ENCODE measurements around the gene UBASH3B.

UBASH3B gene

GRCh38 chr11:122808478-122808869 lies 153.0 kb downstream of the UBASH3B start:
- Histone ChIP-seq H3K4me1 (ENCODE audit: control insufficient read depth, insufficient read depth, low read length) (no peaks in the 10 kb centered on the region), H3K9ac (ENCODE audit: low read length) (no peak overlapping the region), H3K4me3 (ENCODE audit: low read length) (no peak overlapping the region), H3K9me3 (ENCODE audit: control insufficient read depth, low read length) (no peaks in the 10 kb centered on the region), H3K27me3 (ENCODE audit: control insufficient read depth, insufficient read depth, low read length) (no peaks in the 10 kb centered on the region), H3K36me3 (ENCODE audit: control insufficient read depth, insufficient read depth, low read length) (no peaks in the 10 kb centered on the region)

- Histone ChIP-seq H3K9ac (ENCODE audit: low read length) (no peak overlapping the region), H3K27me3 (ENCODE audit: control insufficient read depth, insufficient read depth, low read length) (no peaks in the 10 kb centered on the region), H3K4me1 (ENCODE audit: control insufficient read depth, insufficient read depth, low read length) (no peaks in the 10 kb centered on the region), H3K4me3 (ENCODE audit: low read length) (no peak overlapping the region), H3K36me3 (ENCODE audit: control insufficient read depth, insufficient read depth, low read length) (no peaks in the 10 kb centered on the region), H3K9me3 (ENCODE audit: control insufficient read depth, low read length) (no peaks in the 10 kb centered on the region)
Measured at GRCh38 chr11:122809866-122810265, 154.3 kb downstream of the UBASH3B start.

- H3K36me3 ChIP-seq (ENCODE audit: control insufficient read depth, insufficient read depth, low read length) = no peaks in the 10 kb centered on the region
- H3K27me3 ChIP-seq (ENCODE audit: control insufficient read depth, insufficient read depth, low read length) = no peaks in the 10 kb centered on the region
- no peak overlapping the region for H3K4me3 ChIP-seq (ENCODE audit: low read length)
- H3K4me1 ChIP-seq (ENCODE audit: control insufficient read depth, insufficient read depth, low read length) = no peaks in the 10 kb centered on the region
- H3K9me3 ChIP-seq (ENCODE audit: control insufficient read depth, low read length) = no peaks in the 10 kb centered on the region
- H3K9ac ChIP-seq (ENCODE audit: low read length) = no peak overlapping the region
Measured at GRCh38 chr11:122811721-122812120, 156.2 kb downstream of the UBASH3B start.

- Histone ChIP-seq H3K36me3 (ENCODE audit: control insufficient read depth, insufficient read depth, low read length) (no peaks in the 10 kb centered on the region), H3K9me3 (ENCODE audit: control insufficient read depth, low read length) (no peaks in the 10 kb centered on the region), H3K4me1 (ENCODE audit: control insufficient read depth, insufficient read depth, low read length) (no peaks in the 10 kb centered on the region), H3K4me3 (ENCODE audit: low read length) (no peak overlapping the region), H3K9ac (ENCODE audit: low read length) (no peak overlapping the region), H3K27me3 (ENCODE audit: control insufficient read depth, insufficient read depth, low read length) (no peaks in the 10 kb centered on the region)
Measured at GRCh38 chr11:122812638-122813037, 157.1 kb downstream of the UBASH3B start.

GRCh38 chr11:122813176-122813893 lies 157.8 kb downstream of the UBASH3B start:
- Histone ChIP-seq H3K4me1 (ENCODE audit: control insufficient read depth, insufficient read depth, low read length) (no peaks in the 10 kb centered on the region), H3K4me3 (ENCODE audit: low read length) (no peak overlapping the region), H3K36me3 (ENCODE audit: control insufficient read depth, insufficient read depth, low read length) (no peaks in the 10 kb centered on the region)

GRCh38 chr11:122813894-122814270 lies 158.4 kb downstream of the UBASH3B start:
- H3K4me3 ChIP-seq (ENCODE audit: low read length) = no peak overlapping the region
- no peaks in the 10 kb centered on the region for H3K4me1 ChIP-seq (ENCODE audit: control insufficient read depth, insufficient read depth, low read length)
- H3K27me3 ChIP-seq (ENCODE audit: control insufficient read depth, insufficient read depth, low read length) = no peaks in the 10 kb centered on the region
- H3K9me3 ChIP-seq (ENCODE audit: control insufficient read depth, low read length) = no peaks in the 10 kb centered on the region
- no peaks in the 10 kb centered on the region for H3K36me3 ChIP-seq (ENCODE audit: control insufficient read depth, insufficient read depth, low read length)
- H3K9ac ChIP-seq (ENCODE audit: low read length) = no peak overlapping the region

More at GRCh38 chr11:122813176-122813893, 157.8 kb downstream of the UBASH3B start:
- H3K9ac ChIP-seq (ENCODE audit: low read length) = no peak overlapping the region
- H3K27me3 ChIP-seq (ENCODE audit: control insufficient read depth, insufficient read depth, low read length) = no peaks in the 10 kb centered on the region
- no peaks in the 10 kb centered on the region for H3K9me3 ChIP-seq (ENCODE audit: control insufficient read depth, low read length)

GRCh38 chr11:122814401-122814800 lies 158.9 kb downstream of the UBASH3B start:
- H3K9me3 ChIP-seq (ENCODE audit: control insufficient read depth, low read length) = no peaks in the 10 kb centered on the region
- no peak overlapping the region for H3K9ac ChIP-seq (ENCODE audit: low read length)
- H3K4me1 ChIP-seq (ENCODE audit: control insufficient read depth, insufficient read depth, low read length) = no peaks in the 10 kb centered on the region
- no peaks in the 10 kb centered on the region for H3K27me3 ChIP-seq (ENCODE audit: control insufficient read depth, insufficient read depth, low read length)
- no peaks in the 10 kb centered on the region for H3K36me3 ChIP-seq (ENCODE audit: control insufficient read depth, insufficient read depth, low read length)
- no peak overlapping the region for H3K4me3 ChIP-seq (ENCODE audit: low read length)

GRCh38 chr11:122815900-122816299 lies 160.4 kb downstream of the UBASH3B start:
- no peaks in the 10 kb centered on the region for H3K9me3 ChIP-seq (ENCODE audit: control insufficient read depth, low read length)
- H3K36me3 ChIP-seq (ENCODE audit: control insufficient read depth, insufficient read depth, low read length) = no peaks in the 10 kb centered on the region
- no peaks in the 10 kb centered on the region for H3K27me3 ChIP-seq (ENCODE audit: control insufficient read depth, insufficient read depth, low read length)
- H3K4me3 ChIP-seq (ENCODE audit: low read length) = no peak overlapping the region
- H3K4me1 ChIP-seq (ENCODE audit: control insufficient read depth, insufficient read depth, low read length) = no peaks in the 10 kb centered on the region
- no peak overlapping the region for H3K9ac ChIP-seq (ENCODE audit: low read length)

- H3K9ac ChIP-seq (ENCODE audit: low read length) = no peak overlapping the region
- no peaks in the 10 kb centered on the region for H3K36me3 ChIP-seq (ENCODE audit: control insufficient read depth, insufficient read depth, low read length)
- no peaks in the 10 kb centered on the region for H3K9me3 ChIP-seq (ENCODE audit: control insufficient read depth, low read length)
- H3K4me1 ChIP-seq (ENCODE audit: control insufficient read depth, insufficient read depth, low read length) = no peaks in the 10 kb centered on the region
- H3K27me3 ChIP-seq (ENCODE audit: control insufficient read depth, insufficient read depth, low read length) = no peaks in the 10 kb centered on the region
- H3K4me3 ChIP-seq (ENCODE audit: low read length) = no peak overlapping the region
Measured at GRCh38 chr11:122816761-122817520, 161.4 kb downstream of the UBASH3B start.

- H3K4me1 ChIP-seq (ENCODE audit: control insufficient read depth, insufficient read depth, low read length) = no peaks in the 10 kb centered on the region
- no peak overlapping the region for H3K4me3 ChIP-seq (ENCODE audit: low read length)
- no peaks in the 10 kb centered on the region for H3K9me3 ChIP-seq (ENCODE audit: control insufficient read depth, low read length)
- no peaks in the 10 kb centered on the region for H3K36me3 ChIP-seq (ENCODE audit: control insufficient read depth, insufficient read depth, low read length)
- no peak overlapping the region for H3K9ac ChIP-seq (ENCODE audit: low read length)
- H3K27me3 ChIP-seq (ENCODE audit: control insufficient read depth, insufficient read depth, low read length) = no peaks in the 10 kb centered on the region
Measured at GRCh38 chr11:122820158-122820557, 164.6 kb downstream of the UBASH3B start.

- Histone ChIP-seq H3K27me3 (ENCODE audit: control insufficient read depth, insufficient read depth, low read length) (no peaks in the 10 kb centered on the region), H3K9me3 (ENCODE audit: control insufficient read depth, low read length) (no peaks in the 10 kb centered on the region), H3K4me1 (ENCODE audit: control insufficient read depth, insufficient read depth, low read length) (no peaks in the 10 kb centered on the region), H3K4me3 (ENCODE audit: low read length) (no peak overlapping the region), H3K36me3 (ENCODE audit: control insufficient read depth, insufficient read depth, low read length) (no peaks in the 10 kb centered on the region), H3K9ac (ENCODE audit: low read length) (no peak overlapping the region)
Measured at GRCh38 chr11:122821169-122821568, 165.6 kb downstream of the UBASH3B start.

GRCh38 chr11:122822241-122822640 lies 166.7 kb downstream of the UBASH3B start:
- H3K9me3 ChIP-seq (ENCODE audit: control insufficient read depth, low read length) = no peaks in the 10 kb centered on the region
- H3K27me3 ChIP-seq (ENCODE audit: control insufficient read depth, insufficient read depth, low read length) = no peaks in the 10 kb centered on the region
- H3K4me3 ChIP-seq (ENCODE audit: low read length) = no peak overlapping the region
- no peaks in the 10 kb centered on the region for H3K36me3 ChIP-seq (ENCODE audit: control insufficient read depth, insufficient read depth, low read length)
- H3K9ac ChIP-seq (ENCODE audit: low read length) = no peak overlapping the region
- H3K4me1 ChIP-seq (ENCODE audit: control insufficient read depth, insufficient read depth, low read length) = no peaks in the 10 kb centered on the region
